Neural progenitor cell (in vitro differentiated cells): ENCODE results near the gene SPIRE1. TPM values are rescaled to one million over a fixed set of nuclear protein-coding genes. Genes with fewer than 3 reads are reported as not detected.

Experiments
- DNase-seq: peaks from one replicate; pipeline ENCODE4 v3.0.0-alpha.2; 2016; ENCODE audit warnings: low spot score
- H2AFZ ChIP-seq: fragments of 200-600 bp; sonication (generic); replicated peaks from 2 replicates; pipeline ENCODE4 v1.6.1; 2016; ENCODE audit warnings: antibody characterized with exemption
- H3F3A ChIP-seq: fragments of 200-600 bp; sonication (generic); 2 replicates; pipeline ENCODE4 v1.6.1; 2016; ENCODE audit warnings: antibody characterized with exemption, low read depth
- H3K27ac ChIP-seq: fragments of 200-600 bp; sonication (generic); 2 replicates; pipeline ENCODE4 v1.5.1; 2016; ENCODE audit warnings: mild to moderate bottlenecking
- H3K27me3 ChIP-seq: fragments of 200-600 bp; sonication (generic); 2 replicates; pipeline ENCODE4 v1.6.1; 2016; ENCODE audit warnings: mild to moderate bottlenecking, moderate library complexity
- H3K36me3 ChIP-seq: fragments of 200-600 bp; sonication (generic); 2 replicates; pipeline ENCODE4 v1.5.1; 2016
- H3K4me1 ChIP-seq: fragments of 200-600 bp; sonication (generic); 2 replicates; pipeline ENCODE4 v1.6.1; 2016; ENCODE audit warnings: mixed run types
- H3K4me2 ChIP-seq: fragments of 200-600 bp; sonication (generic); 2 replicates; pipeline ENCODE4 v1.6.1; 2016
- H3K4me3 ChIP-seq: fragments of 200-600 bp; sonication (generic); 2 replicates; pipeline ENCODE4 v1.5.1; 2016
- H3K79me2 ChIP-seq: fragments of 200-600 bp; sonication (generic); 2 replicates; pipeline ENCODE4 v1.6.1; 2016; ENCODE audit warnings: low read depth
- H3K9ac ChIP-seq: fragments of 200-600 bp; sonication (generic); 2 replicates; pipeline ENCODE4 v1.6.1; 2016
- H3K9me3 ChIP-seq: fragments of 200-600 bp; sonication (generic); 2 replicates; pipeline ENCODE4 v1.5.1; 2016; ENCODE audit warnings: low read depth
- H4K20me1 ChIP-seq: fragments of 200-600 bp; sonication (generic); 2 replicates; pipeline ENCODE4 v1.6.1; 2016; ENCODE audit warnings: low read depth
- H3K27ac Mint-ChIP-seq: 3 replicates; pipeline ENCODE4 v1.8.0; 2021; ENCODE audit warnings: mixed read lengths
- H3K27me3 Mint-ChIP-seq: 2 replicates; pipeline ENCODE4 v1.8.0; 2022; ENCODE audit warnings: low read depth, mild to moderate bottlenecking, inconsistent platforms, moderate library complexity, mixed read lengths; ENCODE audit not compliant: insufficient read depth
- H3K36me3 Mint-ChIP-seq: 3 replicates; pipeline ENCODE4 v1.8.0; 2021; ENCODE audit warnings: mixed read lengths
- H3K4me1 Mint-ChIP-seq: 3 replicates; pipeline ENCODE4 v1.8.0; 2021; ENCODE audit warnings: mixed read lengths
- H3K4me3 Mint-ChIP-seq: 3 replicates; pipeline ENCODE4 v1.8.0; 2021; ENCODE audit warnings: mild to moderate bottlenecking, moderate library complexity, mixed read lengths
- H3K9me3 Mint-ChIP-seq: 3 replicates; pipeline ENCODE4 v1.8.0; 2020; ENCODE audit warnings: mixed read lengths
- EZH2 ChIP-seq: fragments of 200-600 bp; sonication (generic); IDR thresholded peaks from 2 replicates; pipeline ENCODE4 v1.6.1; 2017; ENCODE audit warnings: antibody characterized with exemption, mild to moderate bottlenecking, moderate library complexity
- EZH2phosphoT487 ChIP-seq: fragments of 200-600 bp; sonication (generic); IDR thresholded peaks from 2 replicates; pipeline ENCODE4 v1.6.1; 2017; ENCODE audit warnings: antibody characterized with exemption
- total RNA-seq: library from RNA; depleted of rRNA; stranded (reverse); fragments of >200 nt; gene quantifications from 2 replicates; pipeline ENCODE4 v1.2.3, GENCODE V29; 2015; ENCODE audit warnings: low replicate concordance
- TF ChIP-seq, protein P1 (sequence below): fragments of 200-600 bp; sonication (generic); IDR thresholded peaks from 2 replicates; pipeline ENCODE4 v1.5.1; 2017; ENCODE audit warnings: antibody characterized with exemption, mild to moderate bottlenecking

Gene SPIRE1
- total RNA-seq, 1 donor from 2014 or later = 18.4 TPM

DNA sequence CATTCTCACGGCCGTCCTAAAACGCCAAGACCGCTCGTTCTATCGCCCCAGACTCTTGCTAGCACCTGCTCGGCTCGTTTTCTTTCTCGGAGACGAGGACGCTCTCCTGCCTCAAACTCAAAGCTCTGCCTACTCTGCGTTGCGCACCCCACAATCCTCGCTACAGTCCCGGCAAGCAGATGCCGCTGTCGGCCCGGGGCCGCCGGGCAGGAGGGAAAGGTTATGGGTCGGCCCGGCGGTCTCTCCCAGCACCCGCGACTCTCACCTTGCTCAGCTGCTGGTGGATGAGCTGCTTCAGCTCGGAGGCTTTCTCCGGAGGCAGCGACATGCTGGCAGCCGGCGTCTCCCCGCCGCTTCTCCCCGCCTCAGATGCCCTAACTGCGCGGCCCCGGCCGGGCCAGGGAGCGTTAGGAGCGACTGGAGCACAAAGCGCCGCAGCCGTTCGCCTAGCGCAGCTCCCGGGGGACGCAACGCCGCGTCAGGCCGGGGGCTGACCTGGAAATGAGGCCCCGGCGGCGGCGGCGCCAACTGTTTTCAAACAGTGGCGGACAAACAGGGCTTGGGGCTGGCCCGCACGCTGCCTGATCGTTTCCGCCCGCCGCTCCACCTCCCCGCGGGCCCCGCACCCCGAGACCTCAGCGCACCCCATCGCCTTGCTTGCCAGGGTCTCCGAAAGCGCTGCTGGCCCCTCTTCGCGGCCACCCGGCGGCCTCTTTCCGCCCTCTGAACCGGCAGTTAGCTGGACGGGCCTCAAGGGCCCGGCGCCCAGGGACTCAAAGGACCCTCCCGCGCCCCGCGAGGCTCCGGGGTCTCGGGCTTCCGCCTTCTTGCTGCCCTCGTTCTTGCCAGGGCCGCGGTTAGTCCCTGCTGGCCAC is 44.6 kb upstream of the SPIRE1 start, which contains the start of the genes CEP76 and PSMG2:
Gene CEP76 (minus strand): TSS at position 503 of the 875 bp plus-strand sequence. CDS start 175 bp downstream, at position 328.
Gene PSMG2 (plus strand): TSS at position 822 of the 875 bp plus-strand sequence. CDS start 66 bp downstream, outside the sequence.
- peak within 1 kb of the TSS; percentile 100 for H3K4me3 Mint-ChIP-seq
- TF ChIP-seq EZH2 (peak; percentile 17), EZH2phosphoT487 (no peak)
- Histone ChIP-seq H3K4me3 (peak within 1 kb of the TSS; percentile 98), H3K79me2 (peaks cover 69% of the 10 kb centered on the region), H3K9ac (peak within 1 kb of the TSS; percentile 100), H3K36me3 (peaks cover 25% of the 10 kb centered on the region), H3K4me1 (peaks cover 20% of the 10 kb centered on the region), H3K27me3 (no peaks in the 10 kb centered on the region), H3F3A (peaks cover 16% of the 10 kb centered on the region), H3K9me3 (no peaks in the 10 kb centered on the region), H3K27ac (peak within 1 kb of the TSS; percentile 99), H3K4me2 (peak within 1 kb of the TSS; percentile 88), H4K20me1 (peaks cover 26% of the 10 kb centered on the region), H2AFZ (peak within 1 kb of the TSS; percentile 98)
- H3K27ac Mint-ChIP-seq = peak within 1 kb of the TSS; percentile 100
- H3K36me3 Mint-ChIP-seq = peaks cover 6% of the 10 kb centered on the region
- H3K27me3 Mint-ChIP-seq = peaks cover 2% of the 10 kb centered on the region
- DNase-seq = peak; percentile 95
- H3K4me1 Mint-ChIP-seq = peaks cover 27% of the 10 kb centered on the region
- no peaks in the 10 kb centered on the region for H3K9me3 Mint-ChIP-seq

GRCh38 chr18:12701161-12701560 is 43.3 kb upstream of the SPIRE1 start:
- peaks cover 26% of the 10 kb centered on the region for H4K20me1 ChIP-seq
- peak overlapping the region; percentile 100 for H3K4me3 Mint-ChIP-seq
- H3K27me3 Mint-ChIP-seq = peaks cover 2% of the 10 kb centered on the region
- no peak overlapping the region for H2AFZ ChIP-seq
- peak overlapping the region; percentile 88 for H3K4me2 ChIP-seq
- peaks cover 27% of the 10 kb centered on the region for H3K4me1 Mint-ChIP-seq
- peak overlapping the region; percentile 100 for H3K9ac ChIP-seq
- no peaks in the 10 kb centered on the region for H3K9me3 Mint-ChIP-seq
- H3K36me3 ChIP-seq = peaks cover 29% of the 10 kb centered on the region
- H3K4me1 ChIP-seq = peaks cover 20% of the 10 kb centered on the region
- peak overlapping the region; percentile 98 for H3K4me3 ChIP-seq
- no peak overlapping the region for H3K27ac Mint-ChIP-seq
- no peak overlapping the region for H3K27ac ChIP-seq
- H3K9me3 ChIP-seq = no peaks in the 10 kb centered on the region
- TF ChIP-seq, protein P1, sequence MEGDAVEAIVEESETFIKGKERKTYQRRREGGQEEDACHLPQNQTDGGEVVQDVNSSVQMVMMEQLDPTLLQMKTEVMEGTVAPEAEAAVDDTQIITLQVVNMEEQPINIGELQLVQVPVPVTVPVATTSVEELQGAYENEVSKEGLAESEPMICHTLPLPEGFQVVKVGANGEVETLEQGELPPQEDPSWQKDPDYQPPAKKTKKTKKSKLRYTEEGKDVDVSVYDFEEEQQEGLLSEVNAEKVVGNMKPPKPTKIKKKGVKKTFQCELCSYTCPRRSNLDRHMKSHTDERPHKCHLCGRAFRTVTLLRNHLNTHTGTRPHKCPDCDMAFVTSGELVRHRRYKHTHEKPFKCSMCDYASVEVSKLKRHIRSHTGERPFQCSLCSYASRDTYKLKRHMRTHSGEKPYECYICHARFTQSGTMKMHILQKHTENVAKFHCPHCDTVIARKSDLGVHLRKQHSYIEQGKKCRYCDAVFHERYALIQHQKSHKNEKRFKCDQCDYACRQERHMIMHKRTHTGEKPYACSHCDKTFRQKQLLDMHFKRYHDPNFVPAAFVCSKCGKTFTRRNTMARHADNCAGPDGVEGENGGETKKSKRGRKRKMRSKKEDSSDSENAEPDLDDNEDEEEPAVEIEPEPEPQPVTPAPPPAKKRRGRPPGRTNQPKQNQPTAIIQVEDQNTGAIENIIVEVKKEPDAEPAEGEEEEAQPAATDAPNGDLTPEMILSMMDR = no peak
- TF ChIP-seq EZH2phosphoT487 = no peak
- no peak for TF ChIP-seq EZH2
- H3K27me3 ChIP-seq = no peaks in the 10 kb centered on the region
- H3F3A ChIP-seq = peaks cover 20% of the 10 kb centered on the region
- no peak for DNase-seq
- H3K79me2 ChIP-seq = peaks cover 71% of the 10 kb centered on the region
- H3K36me3 Mint-ChIP-seq = peaks cover 2% of the 10 kb centered on the region

DNA sequence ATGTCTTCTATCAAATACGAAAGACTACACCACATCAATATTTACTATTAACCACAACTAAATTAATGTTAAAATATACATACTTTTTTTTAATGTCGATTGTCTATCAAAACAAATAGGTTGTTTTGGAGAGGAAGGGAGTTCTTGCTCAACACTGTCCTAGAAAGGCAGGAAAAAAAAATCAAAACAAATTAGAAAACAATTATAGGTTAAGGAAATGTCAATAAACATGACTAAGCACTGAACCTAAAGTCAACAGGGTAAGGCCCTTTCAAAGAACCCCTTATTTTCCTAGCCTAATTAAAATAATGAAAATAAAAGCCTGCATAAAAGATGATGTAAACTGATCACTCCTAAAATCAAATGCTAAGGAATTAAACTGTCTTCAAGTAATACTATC is 41.8 kb upstream of the SPIRE1 start:
- H3K4me1 ChIP-seq = peaks cover 20% of the 10 kb centered on the region
- DNase-seq = no peak
- H3K27me3 ChIP-seq = no peaks in the 10 kb centered on the region
- peaks cover 34% of the 10 kb centered on the region for H3K36me3 ChIP-seq
- H3K79me2 ChIP-seq = peaks cover 58% of the 10 kb centered on the region
- H3K9ac ChIP-seq = no peak overlapping the region
- no peak overlapping the region for H3K27ac ChIP-seq
- peaks cover 20% of the 10 kb centered on the region for H3F3A ChIP-seq
- no peaks in the 10 kb centered on the region for H3K9me3 ChIP-seq
- Mint-ChIP-seq H3K4me1 (peaks cover 26% of the 10 kb centered on the region), H3K27me3 (peaks cover 2% of the 10 kb centered on the region), H3K36me3 (peaks cover 4% of the 10 kb centered on the region), H3K27ac (no peak overlapping the region), H3K4me3 (no peak overlapping the region), H3K9me3 (no peaks in the 10 kb centered on the region)
- peaks cover 25% of the 10 kb centered on the region for H4K20me1 ChIP-seq
- no peak overlapping the region for H3K4me2 ChIP-seq
- no peak overlapping the region for H2AFZ ChIP-seq
- H3K4me3 ChIP-seq = no peak overlapping the region
- TF ChIP-seq EZH2 (no peak), EZH2phosphoT487 (no peak)
- TF ChIP-seq, protein P1 = no peak
